Mammary epithelial cell (primary cell): ENCODE measurements around the gene FANK1.

Experiments
- CTCF ChIP-seq, 2 donors: IDR thresholded peaks in 1 of 2; conservative IDR thresholded peaks in 1 of 2; 2 replicates each; pipeline ENCODE4 v1.5.1; 2011 to 2012; ENCODE audit warnings: inconsistent platforms in 2 of 2, low read length in 2 of 2, mild to moderate bottlenecking in 2 of 2, control low read depth in 1 of 2, low read depth in 1 of 2; ENCODE audit not compliant: insufficient read depth in 1 of 2; ENCODE audit errors: extremely low read depth in 1 of 2
- EZH2 ChIP-seq: IDR thresholded peaks from 2 replicates; pipeline ENCODE4 v1.6.1; 2012; ENCODE audit warnings: low read length, inconsistent platforms, borderline replicate concordance

GRCh38 chr10:126016156-126016805 lies 119.9 kb downstream of the FANK1 start:
- TF ChIP-seq CTCF (conservative IDR thresholded peaks at IDR 0.05 in 1 of 2, IDR thresholded peaks at IDR 0.05 in 1 of 2; ENCODE audit: extremely low read depth in 1 of 2, insufficient read depth in 1 of 2, low read depth in 1 of 2, low read length in 2 of 2) (no peak), EZH2 (no peak)
